PFSK-1 (cell line): ENCODE measurements around the gene KIF12.

ENCODE experiments used
- FOXP2 ChIP-seq: optimal IDR thresholded peaks from 2 replicates; pipeline ENCODE3; 2011; ENCODE audit warnings: borderline replicate concordance, control low read depth, inconsistent platforms; ENCODE audit not compliant: insufficient read depth; ENCODE audit errors: extremely low read length, extremely low read depth
- POLR2AphosphoS5 ChIP-seq: IDR thresholded peaks from 2 replicates; pipeline ENCODE4 v1.6.1; 2012; ENCODE audit warnings: low read depth, mild to moderate bottlenecking, control low read depth, low read length, moderate library complexity
- REST ChIP-seq, 2 experiments: IDR thresholded peaks; 2 replicates each; pipeline versions ENCODE4 v1.6.1 to v1.8.0; 2011 to 2012; ENCODE audit warnings: low read depth in 2 of 2, low read length in 2 of 2, control low read depth in 1 of 2, inconsistent platforms in 1 of 2, mild to moderate bottlenecking in 1 of 2, moderate library complexity in 1 of 2; ENCODE audit not compliant: insufficient read depth in 1 of 2
- SIN3A ChIP-seq: IDR thresholded peaks from 2 replicates; pipeline ENCODE4 v1.6.1; 2012; ENCODE audit warnings: mild to moderate bottlenecking, low read length, moderate library complexity, borderline replicate concordance; ENCODE audit not compliant: insufficient read depth

- TF ChIP-seq SIN3A = no peak
- TF ChIP-seq POLR2AphosphoS5 = no peak
- TF ChIP-seq REST (IDR thresholded peaks at IDR 0.05; ENCODE audit: insufficient read depth in 1 of 2, low read depth in 2 of 2, low read length in 2 of 2) = no peak
- TF ChIP-seq FOXP2 = no peak
These were observed 8.3 kb downstream of the KIF12 start for GRCh38 chr9:114090798-114091197.
